A549 (cell line): ENCODE measurements around the gene RIN1. TPM values are rescaled to one million over a fixed set of nuclear protein-coding genes. Genes with fewer than 3 reads are reported as not detected.
A peak's percentile ranks its signal among the peaks of the same experiment; 100 is the strongest.

Experiments
- HOXB5 ChIP-seq: fragments of 250-450 bp; sonication (Bioruptor Pico); IDR thresholded peaks from 2 replicates; pipeline ENCODE4 v1.5.0; 2020; ENCODE audit warnings: mild to moderate bottlenecking, moderate library complexity
- MAZ ChIP-seq: fragments of 150-350 bp; IDR thresholded peaks from 2 replicates; pipeline ENCODE4 v1.6.1; 2014; ENCODE audit warnings: antibody characterized with exemption, low read depth, low read length, borderline replicate concordance
- NR3C1 ChIP-seq: fragments of >200 bp; sonication (Bioruptor Twin); formaldehyde crosslinking; IDR thresholded peaks from 3 replicates; pipeline ENCODE4 v1.6.1; 2017
- POLR2AphosphoS2 ChIP-seq: conservative IDR thresholded peaks from 2 replicates; pipeline ENCODE4 v1.6.1; 2012; ENCODE audit warnings: low read length, improper control_type of control experiment, inconsistent platforms
- RAD21 ChIP-seq, 2 experiments: fragments of >200 bp in 1 of 2; sonication (Bioruptor Twin) in 1 of 2; formaldehyde crosslinking in 1 of 2; IDR thresholded peaks in 1 of 2; conservative IDR thresholded peaks in 1 of 2; 2 replicates in 1 of 2; 3 replicates in 1 of 2; pipeline ENCODE4 v1.6.1; 2012 to 2018; ENCODE audit warnings: inconsistent platforms in 1 of 2
- TP53 ChIP-seq: fragments of 250-450 bp; sonication (Bioruptor Pico); IDR thresholded peaks from 2 replicates; pipeline ENCODE4 v1.5.0; 2021; ENCODE audit warnings: mild to moderate bottlenecking, moderate library complexity
- ZC3H11A ChIP-seq: fragments of 450-650 bp; IDR thresholded peaks from 2 replicates; pipeline ENCODE4 v1.6.1; 2014; ENCODE audit warnings: antibody characterized with exemption, mild to moderate bottlenecking
- polyA plus RNA-seq, 4 experiments: library from polyadenylated mRNA; depleted of rRNA in 3 of 4; stranded (reverse); fragments of >200 nt; fragmentation: RNase III in 1 of 4; extraction: RNeasy Plus Mini Kit Qiagen cat#74134 plus additional on column Dnase treatment in 1 of 4; gene quantifications; 2 replicates in 3 of 4; 3 replicates in 1 of 4; pipeline ENCODE4 v1.2.3, GENCODE V29; 2011 to 2017
- small RNA-seq, 6 experiments: library from RNA; depleted of rRNA; stranded (forward); fragments of <200 nt; gene quantifications; one replicate each; pipeline ENCODE3, GENCODE V24; 2012
- TF ChIP-seq, protein P1 (sequence below): fragments of 250-450 bp; sonication (Bioruptor Pico); IDR thresholded peaks from 2 replicates; pipeline ENCODE4 v1.5.0; 2020; ENCODE audit warnings: low read depth, mild to moderate bottlenecking, moderate library complexity
- TF ChIP-seq, protein P2 (sequence below): IDR thresholded peaks from 2 replicates; pipeline ENCODE4 v1.6.1; 2012
- TF ChIP-seq, protein P3 (sequence below): IDR thresholded peaks from 2 replicates; pipeline ENCODE4 v1.6.1; 2012

RIN1 gene
- polyA plus RNA-seq, 2 of the 4 experiments (the other 2 are of a cell fraction), result 2.0 to 9.3 TPM

DNA sequence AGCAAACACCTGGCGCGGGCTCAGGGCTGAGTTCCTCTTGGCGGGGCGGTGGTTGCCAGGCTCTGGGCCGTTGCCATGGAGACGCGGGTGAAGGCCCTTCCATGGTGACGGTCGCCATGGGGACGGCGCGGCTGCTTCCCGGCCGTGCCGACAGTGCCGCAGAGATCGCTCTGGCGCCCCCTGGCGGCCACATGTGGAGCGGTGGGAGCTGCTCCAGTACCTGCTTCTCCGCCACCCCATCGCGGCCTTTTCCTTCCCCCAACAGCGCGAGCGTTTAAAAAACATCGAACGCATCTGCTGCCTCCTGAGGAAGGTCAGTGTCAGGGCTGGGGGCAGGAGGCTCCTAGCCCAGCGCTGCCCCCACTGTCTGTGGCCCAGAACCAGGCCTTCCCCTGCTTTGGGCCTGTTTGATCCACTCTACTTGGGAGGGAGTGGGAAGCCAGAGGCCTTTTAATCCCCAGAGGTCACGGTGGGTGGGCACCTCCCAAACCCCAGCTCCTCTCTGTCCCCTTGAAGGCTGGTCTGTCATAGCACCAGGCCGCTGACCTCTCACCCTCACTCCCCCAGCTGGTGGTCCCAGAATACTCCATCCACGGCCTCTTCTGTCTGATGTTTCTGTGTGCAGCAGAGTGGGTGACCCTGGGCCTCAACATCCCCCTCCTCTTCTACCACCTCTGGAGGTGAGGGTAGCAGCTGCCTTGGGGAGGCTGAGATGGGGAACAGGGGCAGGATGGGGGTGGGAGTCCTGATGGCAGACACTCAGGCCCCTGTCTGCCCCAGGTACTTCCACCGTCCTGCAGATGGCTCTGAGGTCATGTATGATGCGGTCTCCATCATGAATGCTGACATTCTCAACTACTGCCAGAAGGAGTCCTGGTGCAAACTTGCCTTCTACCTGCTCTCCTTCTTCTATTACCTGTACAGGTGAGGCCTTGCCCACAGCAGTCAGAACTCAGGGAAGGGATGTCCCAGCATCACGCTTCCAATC is 53.5 kb downstream of the RIN1 start (continued):
- TF ChIP-seq, protein P1, sequence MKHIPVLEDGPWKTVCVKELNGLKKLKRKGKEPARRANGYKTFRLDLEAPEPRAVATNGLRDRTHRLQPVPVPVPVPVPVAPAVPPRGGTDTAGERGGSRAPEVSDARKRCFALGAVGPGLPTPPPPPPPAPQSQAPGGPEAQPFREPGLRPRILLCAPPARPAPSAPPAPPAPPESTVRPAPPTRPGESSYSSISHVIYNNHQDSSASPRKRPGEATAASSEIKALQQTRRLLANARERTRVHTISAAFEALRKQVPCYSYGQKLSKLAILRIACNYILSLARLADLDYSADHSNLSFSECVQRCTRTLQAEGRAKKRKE (CRISPR knock-in tag), result no peak
- TF ChIP-seq TP53 (CRISPR knock-in tag) (no peak), HOXB5 (CRISPR knock-in tag) (no peak), POLR2AphosphoS2 (0 out of 2 replicates have a peak, but pooled peaks have one; percentile 2), MAZ (0 out of 2 replicates have a peak, but pooled peaks have one; percentile 18), ZC3H11A (no peak), NR3C1 (no peak), RAD21 (conservative IDR thresholded peaks at IDR 0.05 in 1 of 2, IDR thresholded peaks at IDR 0.05 in 1 of 2) (peak; percentile 51 to 53)
- TF ChIP-seq, protein P2, sequence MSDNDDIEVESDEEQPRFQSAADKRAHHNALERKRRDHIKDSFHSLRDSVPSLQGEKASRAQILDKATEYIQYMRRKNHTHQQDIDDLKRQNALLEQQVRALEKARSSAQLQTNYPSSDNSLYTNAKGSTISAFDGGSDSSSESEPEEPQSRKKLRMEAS, result peak; percentile 63
- TF ChIP-seq, protein P3, sequence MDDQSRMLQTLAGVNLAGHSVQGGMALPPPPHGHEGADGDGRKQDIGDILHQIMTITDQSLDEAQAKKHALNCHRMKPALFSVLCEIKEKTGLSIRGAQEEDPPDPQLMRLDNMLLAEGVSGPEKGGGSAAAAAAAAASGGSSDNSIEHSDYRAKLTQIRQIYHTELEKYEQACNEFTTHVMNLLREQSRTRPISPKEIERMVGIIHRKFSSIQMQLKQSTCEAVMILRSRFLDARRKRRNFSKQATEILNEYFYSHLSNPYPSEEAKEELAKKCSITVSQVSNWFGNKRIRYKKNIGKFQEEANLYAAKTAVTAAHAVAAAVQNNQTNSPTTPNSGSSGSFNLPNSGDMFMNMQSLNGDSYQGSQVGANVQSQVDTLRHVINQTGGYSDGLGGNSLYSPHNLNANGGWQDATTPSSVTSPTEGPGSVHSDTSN, result 0 out of 2 replicates have a peak, but pooled peaks have one; percentile 43

Small RNAs within 50 kb of the gene (small RNA-seq; reads per million reads assigned to genes)
- gene RF00017, result 0 reads per million in 6 experiments

Other genes with a start within 250 kb of the RIN1 start
- 13.7 and 13.8 TPM in 2 replicates for gene KLC2, start 78.7 kb downstream of the RIN1 start, polyA plus RNA-seq (2011; rRNA removed)
- gene KLC2, start 78.7 kb downstream of the RIN1 start, polyA plus RNA-seq (2017; fragmentation: RNase III; extraction: RNeasy Plus Mini Kit Qiagen cat#74134 plus additional on column Dnase treatment), result 35.1 to 35.8 TPM (median 35.2 TPM) in 3 replicates
- gene RAB1B, start 67.8 kb downstream of the RIN1 start, polyA plus RNA-seq (2011; rRNA removed), result 87.8 and 104 TPM in 2 replicates
- gene RAB1B, start 67.8 kb downstream of the RIN1 start, polyA plus RNA-seq (2017; fragmentation: RNase III; extraction: RNeasy Plus Mini Kit Qiagen cat#74134 plus additional on column Dnase treatment), result 141 to 149 TPM (median 147 TPM) in 3 replicates
- 0.95 and 0.98 TPM in 2 replicates for gene CNIH2, start 58.3 kb downstream of the RIN1 start, polyA plus RNA-seq (2011; rRNA removed)
- 1.1 to 1.5 TPM (median 1.3 TPM) in 3 replicates for gene CNIH2, start 58.3 kb downstream of the RIN1 start, polyA plus RNA-seq (2017; fragmentation: RNase III; extraction: RNeasy Plus Mini Kit Qiagen cat#74134 plus additional on column Dnase treatment)
- gene YIF1A, start 47.3 kb downstream of the RIN1 start, polyA plus RNA-seq (2011; rRNA removed), result 99.7 and 132 TPM in 2 replicates
- gene YIF1A, start 47.3 kb downstream of the RIN1 start, polyA plus RNA-seq (2017; fragmentation: RNase III; extraction: RNeasy Plus Mini Kit Qiagen cat#74134 plus additional on column Dnase treatment), result 79.7 to 91.3 TPM (median 82.0 TPM) in 3 replicates
- gene TMEM151A, start 44.5 kb downstream of the RIN1 start, polyA plus RNA-seq (2011; rRNA removed), result 0.44 and 0.62 TPM in 2 replicates
- gene TMEM151A, start 44.5 kb downstream of the RIN1 start, polyA plus RNA-seq (2017; fragmentation: RNase III; extraction: RNeasy Plus Mini Kit Qiagen cat#74134 plus additional on column Dnase treatment), result 1.3 to 1.8 TPM (median 1.6 TPM) in 3 replicates
- gene CD248, start 19.4 kb downstream of the RIN1 start, polyA plus RNA-seq (2011; rRNA removed), result 0.03 TPM in 1 of 2 replicates, not detected in the other
- gene CD248, start 19.4 kb downstream of the RIN1 start, polyA plus RNA-seq (2017; fragmentation: RNase III; extraction: RNeasy Plus Mini Kit Qiagen cat#74134 plus additional on column Dnase treatment), result not detected in 3 replicates
- 47.4 and 56.2 TPM in 2 replicates for gene BRMS1, start 8.7 kb upstream of the RIN1 start, polyA plus RNA-seq (2011; rRNA removed)
- 87.5 to 90.8 TPM (median 89.9 TPM) in 3 replicates for gene BRMS1, start 8.7 kb upstream of the RIN1 start, polyA plus RNA-seq (2017; fragmentation: RNase III; extraction: RNeasy Plus Mini Kit Qiagen cat#74134 plus additional on column Dnase treatment)
- 11.0 and 12.2 TPM in 2 replicates for gene B4GAT1, start 11.2 kb upstream of the RIN1 start, polyA plus RNA-seq (2011; rRNA removed)
- gene B4GAT1, start 11.2 kb upstream of the RIN1 start, polyA plus RNA-seq (2017; fragmentation: RNase III; extraction: RNeasy Plus Mini Kit Qiagen cat#74134 plus additional on column Dnase treatment), result 15.3 to 18.7 TPM (median 18.0 TPM) in 3 replicates
- gene SLC29A2, start 35.3 kb upstream of the RIN1 start, polyA plus RNA-seq (2011; rRNA removed), result 2.6 and 3.9 TPM in 2 replicates
- 4.3 to 7.6 TPM (median 6.4 TPM) in 3 replicates for gene SLC29A2, start 35.3 kb upstream of the RIN1 start, polyA plus RNA-seq (2017; fragmentation: RNase III; extraction: RNeasy Plus Mini Kit Qiagen cat#74134 plus additional on column Dnase treatment)
- gene NPAS4, start 84.6 kb upstream of the RIN1 start, polyA plus RNA-seq (2011; rRNA removed), result not detected in 2 replicates
- gene NPAS4, start 84.6 kb upstream of the RIN1 start, polyA plus RNA-seq (2017; fragmentation: RNase III; extraction: RNeasy Plus Mini Kit Qiagen cat#74134 plus additional on column Dnase treatment), result 0.03 TPM in 1 of 3 replicates, not detected in the others
- gene MRPL11, start 102.4 kb upstream of the RIN1 start, polyA plus RNA-seq (2011; rRNA removed), result 62.9 and 70.1 TPM in 2 replicates
- 71.9 to 73.8 TPM (median 73.5 TPM) in 3 replicates for gene MRPL11, start 102.4 kb upstream of the RIN1 start, polyA plus RNA-seq (2017; fragmentation: RNase III; extraction: RNeasy Plus Mini Kit Qiagen cat#74134 plus additional on column Dnase treatment)
- 2.3 and 2.7 TPM in 2 replicates for gene PELI3, start 130.5 kb upstream of the RIN1 start, polyA plus RNA-seq (2011; rRNA removed)
- 4.4 to 5.7 TPM (median 5.6 TPM) in 3 replicates for gene PELI3, start 130.5 kb upstream of the RIN1 start, polyA plus RNA-seq (2017; fragmentation: RNase III; extraction: RNeasy Plus Mini Kit Qiagen cat#74134 plus additional on column Dnase treatment)
- gene DPP3, start 144.0 kb upstream of the RIN1 start, polyA plus RNA-seq (2011; rRNA removed), result 52.2 TPM in 2 replicates
- 70.5 to 71.7 TPM (median 71.1 TPM) in 3 replicates for gene DPP3, start 144.0 kb upstream of the RIN1 start, polyA plus RNA-seq (2017; fragmentation: RNase III; extraction: RNeasy Plus Mini Kit Qiagen cat#74134 plus additional on column Dnase treatment)
- 12.5 and 14.7 TPM in 2 replicates for gene BBS1, start 174.2 kb upstream of the RIN1 start, polyA plus RNA-seq (2011; rRNA removed)
- 10.9 to 13.4 TPM (median 12.5 TPM) in 3 replicates for gene BBS1, start 174.2 kb upstream of the RIN1 start, polyA plus RNA-seq (2017; fragmentation: RNase III; extraction: RNeasy Plus Mini Kit Qiagen cat#74134 plus additional on column Dnase treatment)
- gene ZDHHC24, start 209.6 kb upstream of the RIN1 start, polyA plus RNA-seq (2011; rRNA removed), result 8.4 and 8.6 TPM in 2 replicates
- 6.8 to 9.3 TPM (median 8.7 TPM) in 3 replicates for gene ZDHHC24, start 209.6 kb upstream of the RIN1 start, polyA plus RNA-seq (2017; fragmentation: RNase III; extraction: RNeasy Plus Mini Kit Qiagen cat#74134 plus additional on column Dnase treatment)
- gene ACTN3, start 210.5 kb upstream of the RIN1 start, polyA plus RNA-seq (2011; rRNA removed), result 0.03 TPM in 1 of 2 replicates, not detected in the other
- not detected in 3 replicates for gene ACTN3, start 210.5 kb upstream of the RIN1 start, polyA plus RNA-seq (2017; fragmentation: RNase III; extraction: RNeasy Plus Mini Kit Qiagen cat#74134 plus additional on column Dnase treatment)
- 19.2 and 29.1 TPM in 2 replicates for gene CTSF, start 232.2 kb upstream of the RIN1 start, polyA plus RNA-seq (2011; rRNA removed)
- 23.0 to 32.1 TPM (median 29.8 TPM) in 3 replicates for gene CTSF, start 232.2 kb upstream of the RIN1 start, polyA plus RNA-seq (2017; fragmentation: RNase III; extraction: RNeasy Plus Mini Kit Qiagen cat#74134 plus additional on column Dnase treatment)